HCT116 (cell line): Measurements from ENCODE around the gene NDUFA11. TPM values are rescaled to one million over a fixed set of nuclear protein-coding genes. Genes with fewer than 3 reads are reported as not detected.

Source experiments
- ATAC-seq: fragments of 200-7000 bp; cut with Tn5 transposase; 2 replicates; pipeline ENCODE4 v1.9.1; 2020; ENCODE audit warnings: mild to moderate bottlenecking, moderate library complexity
- BruUV-seq: library from RNA; stranded (reverse); fragments of 400-500 nt; replicated peaks from 2 replicates; lab custom pipeline; 2021; lab: Mats Ljungman, UMichigan
- CTCF ChIA-PET: fragments of 300-600 bp; sonication (Branson Sonifier 250); formaldehyde crosslinking; loops from one replicate; lab custom pipeline; 2021; ENCODE audit warnings: antibody characterized with exemption; lab: Charles Lee
- POLR2A ChIA-PET: fragments of 300-600, 350-600 bp; sonication (Branson Sonifier 250); formaldehyde crosslinking; loops from one replicate; lab custom pipeline; 2021; ENCODE audit warnings: antibody characterized with exemption; lab: Charles Lee
- RAD21 ChIA-PET, 2 experiments: fragments of 300-600 bp; sonication (Branson Sonifier 250); formaldehyde crosslinking; loops; one replicate each; lab custom pipeline; 2023; ENCODE audit warnings: low total read pairs in 2 of 2; ENCODE audit not compliant: uncharacterized antibody in 2 of 2, unreplicated experiment in 2 of 2, low non-redundant PET in 1 of 2; lab: Charles Lee
- DNase-seq: peaks from one replicate; pipeline ENCODE4 v3.0.0-alpha.2; 2010; ENCODE audit warnings: low read depth, low spot score
- H2AFZ ChIP-seq: fragments of 200-600 bp; shearing (Covaris generic), sonication (generic); 2 replicates; pipeline ENCODE4 v1.6.1; 2017; ENCODE audit warnings: low read depth, mixed run types, mixed read lengths, antibody characterized with exemption, low read length; ENCODE audit not compliant: poor library complexity, severe bottlenecking
- H3K27ac ChIP-seq: 2 replicates; pipeline ENCODE4 v1.5.1; 2012; ENCODE audit warnings: low read depth, low read length
- H3K27me3 ChIP-seq: fragments of 200-600 bp; sonication (generic); 2 replicates; pipeline ENCODE4 v1.6.1; 2016; ENCODE audit warnings: mixed run types, low read length, mixed read lengths; ENCODE audit not compliant: insufficient read depth
- H3K36me3 ChIP-seq, 2 experiments: fragments of 200-500 bp in 1 of 2; fragments of 200-600 bp in 1 of 2; sonication (Bioruptor generic) in 1 of 2; sonication (generic) in 1 of 2; 2 replicates each; pipeline versions ENCODE4 v1.5.1 to v1.6.1; 2014 to 2016; ENCODE audit warnings: low read length in 2 of 2, inconsistent platforms in 1 of 2, mixed read lengths in 1 of 2, mixed run types in 1 of 2; ENCODE audit not compliant: insufficient read depth in 2 of 2, control insufficient read depth in 1 of 2
- H3K4me1 ChIP-seq, 2 experiments: fragments of 200-600 bp in 1 of 2; sonication (generic) in 1 of 2; 2 replicates each; pipeline versions ENCODE4 v1.5.1 to v1.6.1; 2012 to 2017; ENCODE audit warnings: low read length in 2 of 2, inconsistent platforms in 1 of 2, mild to moderate bottlenecking in 1 of 2, mixed read lengths in 1 of 2, mixed run types in 1 of 2, moderate library complexity in 1 of 2; ENCODE audit not compliant: insufficient read depth in 2 of 2, control insufficient read depth in 1 of 2
- H3K4me2 ChIP-seq: fragments of 200-600 bp; sonication (generic); 2 replicates; pipeline ENCODE4 v1.6.1; 2017; ENCODE audit warnings: mixed run types, low read length, mixed read lengths
- H3K4me3 ChIP-seq, 2 experiments: fragments of 200-600 bp in 1 of 2; sonication (generic) in 1 of 2; replicated peaks in 1 of 2; 2 replicates each; pipeline ENCODE4 v1.5.1; 2011 to 2016; ENCODE audit warnings: low read length in 2 of 2, control low read depth in 1 of 2, low read depth in 1 of 2, mild to moderate bottlenecking in 1 of 2, mixed read lengths in 1 of 2, mixed run types in 1 of 2
- H3K79me2 ChIP-seq: fragments of 200-600 bp; sonication (generic); 2 replicates; pipeline ENCODE4 v1.6.1; 2017; ENCODE audit warnings: mild to moderate bottlenecking, mixed run types, low read length, moderate library complexity, mixed read lengths; ENCODE audit not compliant: insufficient read depth
- H3K9ac ChIP-seq: fragments of 200-600 bp; sonication (generic); 2 replicates; pipeline ENCODE4 v1.6.1; 2016; ENCODE audit warnings: low read length, mixed read lengths
- H3K9me2 ChIP-seq: fragments of 200-600 bp; sonication (generic), shearing (Covaris generic); 2 replicates; pipeline ENCODE4 v1.6.1; 2017; ENCODE audit warnings: mixed run types, mild to moderate bottlenecking, moderate library complexity; ENCODE audit not compliant: insufficient read depth
- H3K9me3 ChIP-seq, 2 experiments: fragments of 200-500 bp in 1 of 2; fragments of 200-600 bp in 1 of 2; sonication (Bioruptor generic) in 1 of 2; sonication (generic) in 1 of 2; 2 replicates each; pipeline ENCODE4 v1.6.1; 2014 to 2017; ENCODE audit warnings: low read length in 2 of 2, mixed read lengths in 2 of 2, inconsistent platforms in 1 of 2, low read depth in 1 of 2, mild to moderate bottlenecking in 1 of 2, mixed run types in 1 of 2, moderate library complexity in 1 of 2; ENCODE audit not compliant: control insufficient read depth in 1 of 2, insufficient read depth in 1 of 2
- H4K20me1 ChIP-seq: fragments of 200-600 bp; sonication (generic), shearing (Covaris generic); 2 replicates; pipeline ENCODE4 v1.6.1; 2017; ENCODE audit warnings: mixed run types, mild to moderate bottlenecking, moderate library complexity; ENCODE audit not compliant: insufficient read depth
- CEBPB ChIP-seq: IDR thresholded peaks from 2 replicates; pipeline ENCODE4 v1.6.1; 2012; ENCODE audit warnings: low read depth
- EGR1 ChIP-seq: IDR thresholded peaks from 2 replicates; pipeline ENCODE4 v1.6.1; 2012; ENCODE audit warnings: low read depth
- ELF1 ChIP-seq: IDR thresholded peaks from 2 replicates; pipeline ENCODE4 v1.6.1; 2012; ENCODE audit warnings: low read depth, borderline replicate concordance
- EZH2 ChIP-seq: fragments of 200-600 bp; sonication (generic); IDR thresholded peaks from 2 replicates; pipeline ENCODE4 v1.6.1; 2017; ENCODE audit warnings: antibody characterized with exemption, mixed run types
- EZH2phosphoT487 ChIP-seq: fragments of 200-600 bp; IDR thresholded peaks from 2 replicates; pipeline ENCODE4 v1.6.1; 2018; ENCODE audit warnings: antibody characterized with exemption, borderline replicate concordance
- FOSL1 ChIP-seq: IDR thresholded peaks from 2 replicates; pipeline ENCODE4 v1.6.1; 2012; ENCODE audit warnings: low read depth
- JUND ChIP-seq: IDR thresholded peaks from 2 replicates; pipeline ENCODE4 v1.6.1; 2012
- POLR2A ChIP-seq: IDR thresholded peaks from 2 replicates; pipeline ENCODE4 v1.7.0; 2011; ENCODE audit warnings: borderline replicate concordance; ENCODE audit not compliant: insufficient read depth, insufficient read length; ENCODE audit errors: extremely low read depth
- POLR2AphosphoS5 ChIP-seq: IDR thresholded peaks from 2 replicates; pipeline ENCODE4 v1.6.1; 2011; ENCODE audit warnings: mild to moderate bottlenecking, low read depth, low read length, moderate library complexity
- RAD21 ChIP-seq: IDR thresholded peaks from 2 replicates; pipeline ENCODE4 v1.6.1; 2012; ENCODE audit warnings: low read depth, mild to moderate bottlenecking
- REST ChIP-seq: IDR thresholded peaks from 2 replicates; pipeline ENCODE4 v1.6.1; 2012; ENCODE audit warnings: low read depth
- SRF ChIP-seq: IDR thresholded peaks from 2 replicates; pipeline ENCODE4 v1.6.1; 2012; ENCODE audit warnings: low read depth
- TCF7L2 ChIP-seq: IDR thresholded peaks from 2 replicates; pipeline ENCODE4 v1.7.0; 2011; ENCODE audit warnings: borderline replicate concordance, inconsistent platforms; ENCODE audit not compliant: insufficient read depth, insufficient read length; ENCODE audit errors: extremely low read depth
- YY1 ChIP-seq: IDR thresholded peaks from 2 replicates; pipeline ENCODE4 v1.6.1; 2011; ENCODE audit warnings: low read length, low read depth, moderate library complexity, mild to moderate bottlenecking; ENCODE audit not compliant: insufficient replicate concordance; ENCODE audit errors: extremely low read depth
- intact Hi-C: fragments of 100-400 bp; cut with micrococcal nuclease; formaldehyde crosslinking; loops from 2 replicates; pipeline ENCODE4 v1.10.0; 2022
- total RNA-seq: library from RNA; stranded (reverse); gene quantifications from one replicate; pipeline ENCODE4 v1.2.1, GENCODE V29; 2021; ENCODE audit not compliant: unreplicated experiment
- TF ChIP-seq, protein P1 (sequence below): IDR thresholded peaks from 2 replicates; pipeline ENCODE4 v1.6.1; 2011; ENCODE audit warnings: mild to moderate bottlenecking, low read length, moderate library complexity; ENCODE audit not compliant: insufficient replicate concordance; ENCODE audit errors: extremely low read depth
- TF ChIP-seq, protein P2 (sequence below), 3 experiments: fragments of 200-600 bp in 1 of 3; sonication (generic) in 1 of 3; IDR thresholded peaks in 2 of 3; conservative IDR thresholded peaks in 1 of 3; 2 replicates each; pipeline ENCODE4 v1.5.1; 2012 to 2017; ENCODE audit warnings: low read depth in 2 of 3, low read length in 2 of 3, antibody characterized with exemption in 1 of 3, borderline replicate concordance in 1 of 3, control low read depth in 1 of 3, mild to moderate bottlenecking in 1 of 3, mixed read lengths in 1 of 3, mixed run types in 1 of 3, moderate library complexity in 1 of 3; ENCODE audit not compliant: insufficient read depth in 1 of 3
- TF ChIP-seq, protein P3 (sequence below): IDR thresholded peaks from 2 replicates; pipeline ENCODE4 v1.6.1; 2012

NDUFA11 gene
- total RNA-seq, 1 experiment from 2014 or later: 311 TPM

DNA sequence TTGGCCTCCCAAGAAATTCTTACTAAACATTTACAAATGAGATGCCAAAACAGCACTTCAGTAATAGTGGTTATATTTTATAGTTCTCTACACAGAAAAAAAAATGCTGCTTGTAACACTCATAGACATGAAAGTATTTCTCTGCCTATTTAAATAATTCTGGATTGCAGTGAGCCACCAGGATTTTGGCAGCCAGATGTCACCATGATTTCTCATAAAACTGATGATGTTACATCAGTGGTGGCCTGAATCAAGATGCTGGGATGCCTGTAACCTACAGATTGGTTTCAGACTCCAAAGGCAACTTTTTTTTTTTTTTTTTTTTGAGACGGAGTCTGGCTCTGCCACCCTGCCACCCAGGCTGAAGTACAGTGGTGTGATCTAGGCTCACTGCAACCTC lies 7.8 kb upstream of the NDUFA11 start:
- H3K36me3 ChIP-seq: peaks cover 0 to 1% of the 10 kb centered on the region in 2 experiments; a peak in 2 of 4 replicates
- no peak overlapping the region for H3K4me2 ChIP-seq
- ATAC-seq (no peak), DNase-seq (no peak)
- POLR2A ChIA-PET: no interaction called here
- CTCF ChIA-PET: no interaction called here
- H3K27ac ChIP-seq: no peak overlapping the region
- no peaks in the 10 kb centered on the region for H3K9me3 ChIP-seq
- no peaks in the 10 kb centered on the region for H3K4me1 ChIP-seq
- H3K9ac ChIP-seq: no peak overlapping the region
- RAD21 ChIA-PET: no interaction called here
- no peak overlapping the region for H2AFZ ChIP-seq
- H3K27me3 ChIP-seq: no peaks in the 10 kb centered on the region
- H4K20me1 ChIP-seq: no peaks in the 10 kb centered on the region
- BruUV-seq: no TSS peak
- no peaks in the 10 kb centered on the region for H3K9me2 ChIP-seq
- no peaks in the 10 kb centered on the region for H3K79me2 ChIP-seq
- H3K4me3 ChIP-seq: no peak overlapping the region
- intact Hi-C loops: no loop called here
- TF ChIP-seq, protein P1, sequence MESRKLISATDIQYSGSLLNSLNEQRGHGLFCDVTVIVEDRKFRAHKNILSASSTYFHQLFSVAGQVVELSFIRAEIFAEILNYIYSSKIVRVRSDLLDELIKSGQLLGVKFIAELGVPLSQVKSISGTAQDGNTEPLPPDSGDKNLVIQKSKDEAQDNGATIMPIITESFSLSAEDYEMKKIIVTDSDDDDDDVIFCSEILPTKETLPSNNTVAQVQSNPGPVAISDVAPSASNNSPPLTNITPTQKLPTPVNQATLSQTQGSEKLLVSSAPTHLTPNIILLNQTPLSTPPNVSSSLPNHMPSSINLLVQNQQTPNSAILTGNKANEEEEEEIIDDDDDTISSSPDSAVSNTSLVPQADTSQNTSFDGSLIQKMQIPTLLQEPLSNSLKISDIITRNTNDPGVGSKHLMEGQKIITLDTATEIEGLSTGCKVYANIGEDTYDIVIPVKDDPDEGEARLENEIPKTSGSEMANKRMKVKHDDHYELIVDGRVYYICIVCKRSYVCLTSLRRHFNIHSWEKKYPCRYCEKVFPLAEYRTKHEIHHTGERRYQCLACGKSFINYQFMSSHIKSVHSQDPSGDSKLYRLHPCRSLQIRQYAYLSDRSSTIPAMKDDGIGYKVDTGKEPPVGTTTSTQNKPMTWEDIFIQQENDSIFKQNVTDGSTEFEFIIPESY: no peak
- TF ChIP-seq, protein P2, sequence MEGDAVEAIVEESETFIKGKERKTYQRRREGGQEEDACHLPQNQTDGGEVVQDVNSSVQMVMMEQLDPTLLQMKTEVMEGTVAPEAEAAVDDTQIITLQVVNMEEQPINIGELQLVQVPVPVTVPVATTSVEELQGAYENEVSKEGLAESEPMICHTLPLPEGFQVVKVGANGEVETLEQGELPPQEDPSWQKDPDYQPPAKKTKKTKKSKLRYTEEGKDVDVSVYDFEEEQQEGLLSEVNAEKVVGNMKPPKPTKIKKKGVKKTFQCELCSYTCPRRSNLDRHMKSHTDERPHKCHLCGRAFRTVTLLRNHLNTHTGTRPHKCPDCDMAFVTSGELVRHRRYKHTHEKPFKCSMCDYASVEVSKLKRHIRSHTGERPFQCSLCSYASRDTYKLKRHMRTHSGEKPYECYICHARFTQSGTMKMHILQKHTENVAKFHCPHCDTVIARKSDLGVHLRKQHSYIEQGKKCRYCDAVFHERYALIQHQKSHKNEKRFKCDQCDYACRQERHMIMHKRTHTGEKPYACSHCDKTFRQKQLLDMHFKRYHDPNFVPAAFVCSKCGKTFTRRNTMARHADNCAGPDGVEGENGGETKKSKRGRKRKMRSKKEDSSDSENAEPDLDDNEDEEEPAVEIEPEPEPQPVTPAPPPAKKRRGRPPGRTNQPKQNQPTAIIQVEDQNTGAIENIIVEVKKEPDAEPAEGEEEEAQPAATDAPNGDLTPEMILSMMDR (IDR thresholded peaks at IDR 0.05 in 2 of 3, conservative IDR thresholded peaks at IDR 0.05 in 1 of 3; ENCODE audit: borderline replicate concordance in 1 of 3, insufficient read depth in 1 of 3, low read depth in 2 of 3, low read length in 2 of 3): no peak
- no peak for TF ChIP-seq YY1
- TF ChIP-seq EZH2: no peak
- no peak for TF ChIP-seq POLR2A
- no peak for TF ChIP-seq JUND
- no peak for TF ChIP-seq EZH2phosphoT487
- no peak for TF ChIP-seq SRF
- no peak for TF ChIP-seq EGR1
- no peak for TF ChIP-seq FOSL1
- TF ChIP-seq REST: no peak
- TF ChIP-seq CEBPB: no peak
- TF ChIP-seq RAD21: no peak
- no peak for TF ChIP-seq POLR2AphosphoS5
- no peak for TF ChIP-seq ELF1
- TF ChIP-seq, protein P3, sequence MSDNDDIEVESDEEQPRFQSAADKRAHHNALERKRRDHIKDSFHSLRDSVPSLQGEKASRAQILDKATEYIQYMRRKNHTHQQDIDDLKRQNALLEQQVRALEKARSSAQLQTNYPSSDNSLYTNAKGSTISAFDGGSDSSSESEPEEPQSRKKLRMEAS: no peak
- TF ChIP-seq TCF7L2: no peak
